CD4-positive, alpha-beta T cell treated with Interleukin-2 at 100 ng/mL for 4 hours (primary cell): ENCODE results near the gene RTN4IP1.
A peak's percentile ranks its signal among the peaks of the same experiment; 100 is the strongest.
"Not testable (repeated sequence)": the region's sequence is repeated elsewhere in the genome, so short reads cannot be mapped to it uniquely, and the experiment has no call there.

Source experiments
- DNase-seq: peaks from one replicate; pipeline ENCODE4 v3.0.0-alpha.2; 2020; ENCODE audit warnings: low spot score

The RTN4IP1 gene

GRCh38 chr6:106627760-106628159 lies 1.5 kb downstream of the RTN4IP1 start:
- DNase-seq = not testable (repeated sequence)

- no peak for DNase-seq
These were observed 2.8 kb downstream of the RTN4IP1 start for GRCh38 chr6:106626485-106626884.

- no peak for DNase-seq
These were observed 6.3 kb downstream of the RTN4IP1 start for GRCh38 chr6:106623039-106623438.

- no peak for DNase-seq
These were observed 6.9 kb downstream of the RTN4IP1 start for GRCh38 chr6:106622412-106622811.

GRCh38 chr6:106620931-106621672 lies 8.2 kb downstream of the RTN4IP1 start:
- no peak for DNase-seq

- no peak for DNase-seq
These were observed 10.1 kb downstream of the RTN4IP1 start for GRCh38 chr6:106619223-106619622.

GRCh38 chr6:106618324-106618723 lies 11.0 kb downstream of the RTN4IP1 start:
- no peak for DNase-seq

- no peak for DNase-seq
These were observed 11.4 kb downstream of the RTN4IP1 start for GRCh38 chr6:106617857-106618256.

GRCh38 chr6:106617302-106617701 lies 12.0 kb downstream of the RTN4IP1 start:
- no peak for DNase-seq

GRCh38 chr6:106614592-106615257 lies 14.6 kb downstream of the RTN4IP1 start:
- DNase-seq = no peak

- no peak for DNase-seq
These were observed 15.1 kb downstream of the RTN4IP1 start for GRCh38 chr6:106614166-106614565.

GRCh38 chr6:106613590-106613989 lies 15.7 kb downstream of the RTN4IP1 start:
- no peak for DNase-seq

GRCh38 chr6:106612671-106613416 lies 16.5 kb downstream of the RTN4IP1 start:
- DNase-seq = no peak

GRCh38 chr6:106611030-106611429 lies 18.3 kb downstream of the RTN4IP1 start:
- DNase-seq = no peak

- no peak for DNase-seq
These were observed 19.6 kb downstream of the RTN4IP1 start for GRCh38 chr6:106609699-106610098.

GRCh38 chr6:106608080-106608668 lies 21.1 kb downstream of the RTN4IP1 start:
- DNase-seq = peak; percentile 64

- DNase-seq = no peak
These were observed 29.0 kb downstream of the RTN4IP1 start for GRCh38 chr6:106600329-106600728.

GRCh38 chr6:106599440-106599839 lies 29.9 kb downstream of the RTN4IP1 start:
- no peak for DNase-seq

- DNase-seq = no peak
These were observed 38.0 kb downstream of the RTN4IP1 start for GRCh38 chr6:106591111-106591825.

GRCh38 chr6:106588937-106589336 lies 40.4 kb downstream of the RTN4IP1 start:
- DNase-seq = not testable (repeated sequence)

GRCh38 chr6:106586815-106587415 lies 42.4 kb downstream of the RTN4IP1 start:
- no peak for DNase-seq
